CD4-positive, alpha-beta T cell treated with Interleukin-1 beta for 1 hour (primary cell): ENCODE data around the gene SLAMF6.
"Not testable (repeated sequence)": the region's sequence is repeated elsewhere in the genome, so short reads cannot be mapped to it uniquely, and the experiment has no call there.

Experiments
- DNase-seq, 2 donors: peaks; one replicate each; pipeline ENCODE4 v3.0.0-alpha.2; 2020 to 2022

The SLAMF6 gene

DNA sequence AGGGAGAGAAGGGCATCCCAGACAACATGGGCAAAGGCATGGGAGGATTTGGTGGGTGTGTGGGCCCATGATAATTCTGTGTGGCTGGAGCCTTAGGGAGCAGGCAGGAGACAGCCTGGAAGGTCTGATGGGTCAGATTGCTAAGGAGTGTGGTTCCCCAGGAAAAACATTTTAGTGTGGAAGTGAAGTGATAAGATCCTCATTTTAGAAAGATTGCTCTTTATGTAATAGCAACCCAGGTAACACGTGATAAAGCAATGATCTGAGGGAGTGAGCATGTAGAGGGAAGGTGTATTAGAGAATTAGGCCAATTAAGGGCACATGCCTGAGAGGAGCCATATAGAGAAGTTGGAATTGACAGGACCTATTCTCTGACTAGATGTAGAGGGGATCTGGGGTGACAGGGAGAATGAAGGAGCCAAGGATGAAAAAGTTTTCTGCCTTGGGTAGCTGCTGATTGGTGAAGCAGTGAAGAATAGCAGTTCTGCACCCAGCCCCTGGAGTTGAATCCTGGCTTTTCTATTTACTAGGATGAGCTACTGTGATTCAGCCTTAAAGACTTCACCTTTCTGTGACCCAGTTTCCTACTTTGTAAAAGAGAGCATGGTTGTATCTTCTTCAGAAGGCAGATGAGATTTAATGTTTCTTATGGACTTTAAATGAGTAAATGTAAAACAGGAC, 18.7 kb upstream of the SLAMF6 start:
- no peak for DNase-seq

- no peak for DNase-seq
Observed at GRCh38 chr1:160540859-160541233, 17.8 kb upstream of the SLAMF6 start.

GRCh38 chr1:160539990-160540858, 17.2 kb upstream of the SLAMF6 start:
- DNase-seq: peak; percentile 60 to 72

DNA sequence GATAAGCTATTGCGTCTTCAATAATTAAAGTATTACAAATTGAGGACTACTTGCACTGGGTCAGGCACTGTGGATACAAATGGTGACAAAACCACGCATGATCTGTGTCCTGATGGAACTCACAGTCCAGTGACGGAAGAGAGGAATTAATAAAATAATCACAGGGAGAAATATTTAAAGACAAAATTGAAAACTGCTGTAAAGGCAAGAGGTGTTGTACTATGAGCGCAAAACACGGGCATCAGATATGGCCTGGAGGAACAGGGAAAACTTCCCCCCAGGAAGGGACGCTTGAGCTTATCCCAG, 16.6 kb upstream of the SLAMF6 start:
- DNase-seq: no peak

- no peak for DNase-seq
Observed at GRCh38 chr1:160538985-160539651, 16.1 kb upstream of the SLAMF6 start.

GRCh38 chr1:160537714-160538665, 14.9 kb upstream of the SLAMF6 start:
- DNase-seq: no peak

- no peak for DNase-seq
Observed at GRCh38 chr1:160534823-160535605, 12.0 kb upstream of the SLAMF6 start.

DNA sequence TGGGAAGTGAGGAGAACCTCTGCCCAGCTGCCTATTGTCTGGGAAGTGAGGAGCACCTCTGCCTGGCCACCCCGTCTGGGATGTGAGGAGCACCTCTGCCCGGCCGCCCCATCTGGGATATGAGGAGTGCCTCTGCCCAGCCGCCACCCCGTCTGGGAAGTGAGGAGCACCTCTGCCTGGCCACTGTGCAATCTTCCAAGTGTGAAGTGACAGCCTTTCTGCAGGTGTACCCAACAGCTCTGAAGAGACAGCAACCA, 9.4 kb upstream of the SLAMF6 start:
- not testable (repeated sequence) for DNase-seq

GRCh38 chr1:160531809-160532556, 8.9 kb upstream of the SLAMF6 start:
- not testable (repeated sequence) for DNase-seq

DNA sequence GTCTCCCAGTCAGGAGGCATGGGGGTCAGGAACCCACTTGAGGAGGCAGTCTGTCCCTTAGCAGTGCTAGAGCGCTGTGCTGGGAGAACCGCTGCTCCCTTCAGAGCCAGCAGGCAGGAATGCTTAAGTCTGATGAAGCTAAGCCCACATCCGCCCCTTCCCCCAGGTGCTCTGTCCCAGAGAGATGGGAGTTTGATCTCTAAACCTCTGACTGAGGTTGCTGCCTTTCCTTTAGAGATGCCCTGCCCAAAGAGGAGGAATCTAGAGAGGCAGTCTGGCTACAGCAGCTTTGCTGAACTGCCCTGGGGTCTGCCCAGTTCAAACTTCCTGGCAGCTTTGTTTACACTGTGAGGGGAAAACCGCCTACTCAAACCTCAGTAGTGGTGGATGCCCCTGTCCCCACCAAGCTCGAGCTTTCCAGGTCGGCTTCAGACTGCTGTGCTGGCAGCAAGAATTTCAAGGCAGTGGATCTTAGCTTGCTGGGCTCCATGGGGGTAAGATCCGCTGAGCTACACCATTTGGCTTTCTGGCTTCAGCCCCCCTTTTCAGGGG, 6.4 kb upstream of the SLAMF6 start:
- DNase-seq: not testable (repeated sequence)

GRCh38 chr1:160523789-160524188, 734 bp upstream of the SLAMF6 start:
- not testable (repeated sequence) for DNase-seq

DNA sequence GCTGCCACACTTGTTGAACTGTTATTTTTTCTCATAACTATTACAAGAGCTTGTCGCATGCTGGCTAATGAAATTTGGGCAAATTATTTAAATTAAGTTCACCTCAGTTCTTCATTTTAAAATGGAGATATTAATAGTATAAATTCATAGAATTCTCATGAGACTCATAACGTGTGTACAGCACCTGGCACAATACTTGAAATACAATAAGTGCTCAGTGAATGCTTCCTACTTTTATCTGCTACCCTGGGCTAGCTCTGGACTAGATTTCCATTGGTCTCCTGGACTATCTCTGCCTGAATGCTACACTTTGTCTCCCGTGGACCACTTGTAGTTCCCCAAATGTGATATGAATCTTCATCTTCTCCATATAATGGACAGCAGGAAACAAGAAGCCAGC, 919 bp downstream of the SLAMF6 start:
- DNase-seq: no peak

DNA sequence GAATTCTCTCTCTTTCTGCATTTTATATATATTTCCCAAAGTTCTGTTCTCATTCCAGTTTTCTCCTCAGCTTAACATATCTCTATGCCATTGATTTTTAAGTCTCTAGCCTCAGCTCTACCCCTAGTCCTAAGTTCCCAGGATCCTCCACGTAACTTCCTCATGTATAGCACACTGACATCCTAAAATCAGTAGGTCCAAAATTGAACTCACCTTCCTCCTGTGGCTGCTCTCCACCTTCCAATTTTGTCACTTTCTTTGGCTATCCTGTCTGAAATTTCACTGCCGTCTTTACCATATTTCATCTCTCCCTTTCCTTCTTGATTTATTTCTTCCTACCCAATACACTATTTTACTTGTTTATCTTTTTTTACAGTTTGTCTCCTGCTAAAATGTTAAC, 1.5 kb downstream of the SLAMF6 start:
- DNase-seq: no peak

- DNase-seq: peak in 1 of 2 donors; percentile 12
Observed at GRCh38 chr1:160520999-160521398, 2.1 kb downstream of the SLAMF6 start.

DNA sequence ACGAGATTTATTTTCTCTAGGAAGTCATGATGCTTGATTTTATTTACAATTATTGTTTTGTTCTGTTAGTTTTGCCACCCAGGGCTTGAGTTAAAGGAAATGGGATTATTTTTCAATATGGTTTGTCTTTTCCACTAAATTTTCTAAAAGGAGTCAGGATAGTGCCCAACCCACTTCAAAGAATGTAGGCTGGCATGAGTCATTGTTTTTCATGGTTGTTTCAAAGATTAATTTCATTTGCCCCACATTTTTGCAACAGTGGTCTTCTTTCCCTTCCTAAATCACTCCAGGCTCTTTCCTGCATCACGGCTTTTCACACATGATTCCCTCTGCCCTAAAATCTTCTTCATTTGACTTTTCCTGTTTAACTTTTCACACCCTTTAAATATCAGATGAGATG, 2.5 kb downstream of the SLAMF6 start:
- no peak for DNase-seq

DNA sequence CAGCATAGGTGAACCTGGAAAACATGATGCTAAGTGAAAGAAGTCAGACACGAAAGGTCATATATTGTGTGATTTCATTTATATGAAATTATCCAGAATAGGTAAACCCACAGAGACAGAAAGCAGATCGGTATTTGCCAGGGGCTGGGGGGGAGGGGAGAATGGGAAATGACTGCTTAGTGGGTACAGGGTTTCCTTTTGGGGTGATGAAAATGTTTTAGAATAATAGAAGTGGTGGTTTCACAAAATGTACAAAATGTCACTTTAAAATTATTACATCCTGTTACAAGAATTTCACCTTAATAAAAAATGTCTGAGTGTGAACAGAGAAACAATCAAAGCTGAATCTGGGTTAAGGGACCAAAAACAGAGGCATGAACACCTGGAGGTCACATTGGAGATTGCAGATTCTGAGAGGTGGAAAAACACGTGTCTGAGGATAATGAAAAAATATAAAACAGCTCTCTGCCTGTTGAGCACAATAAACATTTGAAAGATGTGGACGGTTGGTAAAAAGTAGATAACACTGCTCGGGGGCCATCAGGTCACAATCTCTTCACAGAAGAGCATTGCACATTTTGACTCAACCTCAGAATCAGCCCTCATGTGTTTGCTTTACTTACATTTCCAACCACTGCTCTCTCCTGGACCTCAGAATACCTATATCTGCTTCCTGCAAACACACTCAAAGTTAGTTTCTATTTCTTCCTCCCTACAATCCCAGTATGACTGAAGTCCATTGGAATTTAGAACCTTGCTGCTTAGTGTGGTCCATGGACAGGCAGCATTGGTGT, 3.2 kb downstream of the SLAMF6 start:
- peak in 1 of 2 donors; percentile 58 for DNase-seq

DNA sequence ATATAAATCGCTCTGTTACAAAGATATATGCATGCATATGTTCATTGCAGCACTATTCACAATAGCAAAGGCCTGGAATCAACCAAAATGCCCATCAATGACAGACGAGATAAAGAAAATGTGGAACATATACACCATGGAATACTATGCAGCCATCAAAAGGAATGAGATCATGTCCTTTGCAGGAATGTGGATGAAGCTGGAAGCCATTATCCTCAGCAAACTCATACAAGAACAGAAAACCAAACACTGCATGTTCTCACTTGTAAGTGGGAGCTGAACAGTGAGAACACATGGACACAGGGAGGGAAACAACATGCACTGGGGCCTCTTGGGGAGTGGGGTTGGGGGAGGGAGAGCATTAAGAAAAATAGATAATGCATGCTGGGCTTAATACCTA, 5.5 kb downstream of the SLAMF6 start:
- DNase-seq: not testable (repeated sequence)

DNA sequence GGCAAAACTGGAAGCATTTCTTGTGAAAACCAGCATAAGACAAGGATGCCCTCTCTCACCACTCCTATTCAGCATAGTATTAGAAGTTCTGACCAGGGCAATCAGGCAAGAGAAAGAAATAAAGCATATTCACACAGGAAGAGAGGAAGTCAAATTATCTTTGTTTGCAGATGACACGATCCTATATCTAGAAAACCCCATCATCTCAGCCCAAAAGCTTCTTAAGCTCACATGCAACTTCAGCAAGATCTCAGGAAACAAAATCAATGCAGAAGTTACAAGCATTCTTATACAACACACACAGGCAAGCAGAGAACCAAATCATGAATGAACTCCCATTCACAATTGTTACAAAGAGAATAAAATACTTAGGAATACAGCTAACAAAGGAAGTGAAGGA, 7.1 kb downstream of the SLAMF6 start:
- DNase-seq: not testable (repeated sequence)

- DNase-seq: no peak
Observed at GRCh38 chr1:160504651-160505050, 18.4 kb downstream of the SLAMF6 start.

GRCh38 chr1:160503087-160503486, 20.0 kb downstream of the SLAMF6 start:
- DNase-seq: no peak
